Neural crest cell (in vitro differentiated cells): ENCODE measurements around the gene NXPH4. TPM values are rescaled to one million over a fixed set of nuclear protein-coding genes. Genes with fewer than 3 reads are reported as not detected.

ENCODE experiments used
- DNase-seq: peaks from one replicate; pipeline ENCODE4 v3.0.0; 2021; ENCODE audit warnings: low read depth, mixed read lengths, low spot score
- H3K27ac Mint-ChIP-seq: one replicate; pipeline ENCODE4 v1.8.0; 2021; ENCODE audit warnings: mild to moderate bottlenecking, mixed read lengths; ENCODE audit not compliant: unreplicated experiment
- H3K27me3 Mint-ChIP-seq: 2 replicates; pipeline ENCODE4 v1.8.0; 2021; ENCODE audit warnings: low read depth, mild to moderate bottlenecking, mixed read lengths
- H3K36me3 Mint-ChIP-seq: 2 replicates; pipeline ENCODE4 v1.8.0; 2021; ENCODE audit warnings: low read depth, mild to moderate bottlenecking, mixed read lengths
- H3K4me1 Mint-ChIP-seq: 2 replicates; pipeline ENCODE4 v1.8.0; 2021; ENCODE audit warnings: mixed read lengths
- H3K4me3 Mint-ChIP-seq: one replicate; pipeline ENCODE4 v1.8.0; 2021; ENCODE audit warnings: mild to moderate bottlenecking, mixed read lengths
- H3K9me3 Mint-ChIP-seq: 2 replicates; pipeline ENCODE4 v1.8.0; 2021; ENCODE audit warnings: mixed read lengths
- CTCF ChIP-seq: fragments of 200-600 bp; sonication (generic); conservative IDR thresholded peaks from 2 replicates; pipeline ENCODE4 v1.5.0; 2021; ENCODE audit warnings: antibody characterized with exemption, mild to moderate bottlenecking
- total RNA-seq: library from RNA; stranded (reverse); gene quantifications from 2 replicates; pipeline ENCODE4 v1.2.1, GENCODE V29; 2021

NXPH4 gene
- total RNA-seq, 1 donor from 2014 or later = 0.91 TPM

- peaks cover 37% of the 10 kb centered on the region for H3K27me3 Mint-ChIP-seq
- no peak for DNase-seq
- H3K4me3 Mint-ChIP-seq = no peak overlapping the region
- H3K36me3 Mint-ChIP-seq = no peaks in the 10 kb centered on the region
- no peaks in the 10 kb centered on the region for H3K9me3 Mint-ChIP-seq
- peaks cover 21% of the 10 kb centered on the region for H3K4me1 Mint-ChIP-seq
- no peak overlapping the region for H3K27ac Mint-ChIP-seq
- no peak for TF ChIP-seq CTCF
Observed at GRCh38 chr12:57211791-57212700, 4.5 kb upstream of the NXPH4 start.

GRCh38 chr12:57212701-57213057 lies 3.9 kb upstream of the NXPH4 start:
- H3K4me3 Mint-ChIP-seq = no peak overlapping the region
- H3K27me3 Mint-ChIP-seq = peaks cover 43% of the 10 kb centered on the region
- no peak overlapping the region for H3K27ac Mint-ChIP-seq
- H3K36me3 Mint-ChIP-seq = no peaks in the 10 kb centered on the region
- H3K9me3 Mint-ChIP-seq = no peaks in the 10 kb centered on the region
- H3K4me1 Mint-ChIP-seq = peaks cover 27% of the 10 kb centered on the region
- DNase-seq = no peak
- TF ChIP-seq CTCF = no peak

- peak; percentile 93 for TF ChIP-seq CTCF
- Mint-ChIP-seq H3K36me3 (no peaks in the 10 kb centered on the region), H3K4me1 (peaks cover 28% of the 10 kb centered on the region), H3K27ac (no peak overlapping the region), H3K9me3 (no peaks in the 10 kb centered on the region), H3K4me3 (peak overlapping the region; percentile 42), H3K27me3 (peaks cover 49% of the 10 kb centered on the region)
- DNase-seq = peak; percentile 87
Observed at GRCh38 chr12:57213058-57213715, 3.4 kb upstream of the NXPH4 start.

GRCh38 chr12:57213763-57214397 lies 2.7 kb upstream of the NXPH4 start:
- H3K4me3 Mint-ChIP-seq = peak overlapping the region; percentile 85
- peaks cover 55% of the 10 kb centered on the region for H3K27me3 Mint-ChIP-seq
- DNase-seq = no peak

More at GRCh38 chr12:57213763-57214397, 2.7 kb upstream of the NXPH4 start:
- H3K4me1 Mint-ChIP-seq = peaks cover 35% of the 10 kb centered on the region
- TF ChIP-seq CTCF = no peak
- no peaks in the 10 kb centered on the region for H3K9me3 Mint-ChIP-seq
- no peak overlapping the region for H3K27ac Mint-ChIP-seq
- H3K36me3 Mint-ChIP-seq = no peaks in the 10 kb centered on the region
